GM18508 (cell line): Measurements from ENCODE around the gene MED31.
A peak's percentile ranks its signal among the peaks of the same experiment; 100 is the strongest.
"Not testable (repeated sequence)": the region's sequence is repeated elsewhere in the genome, so short reads cannot be mapped to it uniquely, and the experiment has no call there.

Experiments used
- ATAC-seq: cut with Tn5 transposase; IDR thresholded peaks from one replicate; pipeline ENCODE4 v1.9.1; 2021; ENCODE audit warnings: moderate number of reproducible peaks; ENCODE audit not compliant: insufficient read depth, unreplicated experiment

The MED31 gene

GRCh38 chr17:6677946-6678345, 26.5 kb upstream of the MED31 start:
- ATAC-seq: no peak

- no peak for ATAC-seq
Measured at GRCh38 chr17:6677158-6677831, 25.9 kb upstream of the MED31 start.

- ATAC-seq: no peak
Measured at GRCh38 chr17:6676802-6677157, 25.4 kb upstream of the MED31 start.

GRCh38 chr17:6675201-6675825, 23.9 kb upstream of the MED31 start:
- no peak for ATAC-seq

- ATAC-seq: no peak
Measured at GRCh38 chr17:6674586-6674985, 23.2 kb upstream of the MED31 start.

- ATAC-seq: no peak
Measured at GRCh38 chr17:6671431-6671830, 20.0 kb upstream of the MED31 start.

GRCh38 chr17:6670999-6671398, 19.6 kb upstream of the MED31 start:
- no peak for ATAC-seq

GRCh38 chr17:6670571-6670970, 19.2 kb upstream of the MED31 start:
- no peak for ATAC-seq

- no peak for ATAC-seq
Measured at GRCh38 chr17:6669479-6670212, 18.2 kb upstream of the MED31 start.

GRCh38 chr17:6668727-6669425, 17.5 kb upstream of the MED31 start:
- no peak for ATAC-seq

- ATAC-seq: no peak
Measured at GRCh38 chr17:6668219-6668618, 16.8 kb upstream of the MED31 start.

- ATAC-seq: no peak
Measured at GRCh38 chr17:6667516-6667915, 16.1 kb upstream of the MED31 start.

- no peak for ATAC-seq
Measured at GRCh38 chr17:6666557-6666956, 15.2 kb upstream of the MED31 start.

- ATAC-seq: no peak
Measured at GRCh38 chr17:6666077-6666521, 14.7 kb upstream of the MED31 start.

GRCh38 chr17:6663200-6663599, 11.8 kb upstream of the MED31 start:
- not testable (repeated sequence) for ATAC-seq

- no peak for ATAC-seq
Measured at GRCh38 chr17:6661464-6661848, 10.1 kb upstream of the MED31 start.

GRCh38 chr17:6660805-6661463, 9.5 kb upstream of the MED31 start:
- ATAC-seq: peak; percentile 53

GRCh38 chr17:6660101-6660500, 8.7 kb upstream of the MED31 start:
- ATAC-seq: no peak

GRCh38 chr17:6658411-6658810, 7.0 kb upstream of the MED31 start:
- not testable (repeated sequence) for ATAC-seq

GRCh38 chr17:6657633-6658287, 6.4 kb upstream of the MED31 start:
- no peak for ATAC-seq
